NCI-H69 (cell line): ENCODE measurements around the gene VSX2.

Experiments used
- DNase-seq: peaks from one replicate; lab custom pipeline; 2025; lab: John Stamatoyannopoulos, UW

VSX2 gene

DNA sequence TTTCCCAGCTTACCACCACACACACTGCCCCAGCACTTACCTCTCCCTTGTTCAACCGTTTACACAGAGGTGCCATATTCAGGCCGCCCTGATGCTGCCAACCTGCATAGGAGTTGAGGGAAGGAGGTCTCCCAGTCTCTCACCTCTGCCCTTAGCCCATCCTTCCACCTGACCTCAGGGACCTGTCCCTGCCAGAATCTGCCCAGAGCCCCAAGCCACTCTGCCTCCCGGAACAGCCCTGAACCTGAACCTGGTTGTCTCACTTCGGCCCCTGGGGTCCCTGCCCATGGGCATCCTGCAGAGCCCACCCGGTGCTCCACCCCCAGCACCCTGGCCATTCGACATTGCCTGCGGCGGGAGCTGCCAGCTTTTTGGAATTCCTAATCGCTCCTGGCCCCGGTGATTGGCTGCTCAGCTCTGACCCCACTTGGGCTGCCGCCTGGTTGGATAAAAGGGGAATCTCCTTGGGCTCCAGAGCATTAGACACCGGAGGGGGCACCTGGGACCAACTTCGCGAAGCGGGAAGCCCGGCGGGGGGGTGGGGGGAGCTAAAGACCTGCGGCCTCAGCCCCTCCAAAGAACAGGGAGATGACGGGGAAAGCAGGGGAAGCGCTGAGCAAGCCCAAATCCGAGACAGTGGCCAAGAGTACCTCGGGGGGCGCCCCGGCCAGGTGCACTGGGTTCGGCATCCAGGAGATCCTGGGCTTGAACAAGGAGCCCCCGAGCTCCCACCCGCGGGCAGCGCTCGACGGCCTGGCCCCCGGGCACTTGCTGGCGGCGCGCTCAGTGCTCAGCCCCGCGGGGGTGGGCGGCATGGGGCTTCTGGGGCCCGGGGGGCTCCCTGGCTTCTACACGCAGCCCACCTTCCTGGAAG, at the start of gene VSX2:
Gene VSX2, plus strand, starts transcription at position 476 of the 874 bp plus-strand sequence. Its CDS starts 113 bp downstream, at position 589.
- no peak for DNase-seq

DNA sequence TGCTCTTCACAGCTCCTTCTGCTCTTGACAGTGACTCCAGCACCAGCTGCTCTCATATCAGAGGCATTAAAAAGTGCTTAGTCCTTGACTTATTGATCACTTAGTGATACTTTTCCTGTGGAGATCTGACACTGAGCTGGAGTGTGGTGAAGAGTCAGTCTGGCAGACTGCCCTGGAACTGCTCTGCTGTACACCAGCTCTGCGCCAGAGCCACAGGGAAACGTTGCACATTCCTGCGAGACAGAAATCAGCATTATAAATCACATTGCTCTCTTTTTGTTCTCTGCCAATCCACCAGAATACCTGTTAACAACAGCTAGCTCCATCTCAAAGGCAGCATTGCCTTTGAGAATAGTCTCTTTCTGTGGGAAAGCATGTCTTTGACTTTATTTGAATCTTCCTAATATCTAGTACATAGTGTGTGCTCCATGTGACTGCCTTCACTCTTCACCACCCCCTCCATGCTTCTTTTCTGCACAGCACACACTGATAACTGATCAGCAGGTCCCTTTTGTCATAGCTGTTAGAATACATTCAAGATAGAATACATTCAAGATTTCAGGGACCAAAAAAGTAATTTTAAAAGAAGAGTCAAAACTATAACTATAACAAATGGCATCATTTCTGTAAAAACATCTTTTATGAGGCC, 48.2 kb upstream of the VSX2 start:
- DNase-seq: no peak

DNA sequence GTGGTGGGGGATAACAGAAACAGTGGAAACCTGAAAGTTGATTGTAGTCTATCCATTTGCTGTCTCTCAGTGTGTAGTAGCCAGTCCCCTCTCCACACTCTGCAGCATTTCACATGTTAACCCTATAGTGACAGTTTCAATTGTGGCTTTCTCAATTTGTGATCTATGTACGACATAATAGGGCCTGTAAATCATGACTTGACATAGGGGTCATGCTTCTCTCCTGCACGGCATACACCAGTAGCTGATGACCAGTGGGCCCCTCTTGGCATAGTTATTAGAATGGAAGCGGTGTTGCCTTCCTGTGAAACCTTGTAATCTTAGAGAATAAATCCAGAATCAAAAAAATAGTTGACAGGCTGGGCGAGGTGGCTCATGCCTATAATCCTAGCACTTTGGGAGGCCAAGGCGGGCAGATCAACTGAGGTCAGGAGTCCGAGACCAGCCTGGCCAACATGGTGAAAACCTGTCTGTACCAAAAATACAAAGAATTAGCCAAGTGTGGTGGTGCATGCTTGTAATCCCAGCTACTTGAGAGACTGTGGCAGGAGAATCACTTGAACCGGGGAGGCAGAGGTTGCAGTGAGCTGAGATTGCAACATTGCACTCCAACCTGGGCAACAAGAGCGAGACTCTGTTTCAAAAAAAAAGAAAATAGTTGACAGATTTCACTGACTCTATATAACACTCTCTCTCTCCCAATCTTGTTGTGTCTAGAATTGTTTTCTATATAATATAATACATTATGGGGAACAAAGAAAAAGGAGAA, 44.6 kb upstream of the VSX2 start:
- no peak for DNase-seq

- DNase-seq: no peak
Measured at GRCh38 chr14:74195623-74196022, 43.6 kb upstream of the VSX2 start.

DNA sequence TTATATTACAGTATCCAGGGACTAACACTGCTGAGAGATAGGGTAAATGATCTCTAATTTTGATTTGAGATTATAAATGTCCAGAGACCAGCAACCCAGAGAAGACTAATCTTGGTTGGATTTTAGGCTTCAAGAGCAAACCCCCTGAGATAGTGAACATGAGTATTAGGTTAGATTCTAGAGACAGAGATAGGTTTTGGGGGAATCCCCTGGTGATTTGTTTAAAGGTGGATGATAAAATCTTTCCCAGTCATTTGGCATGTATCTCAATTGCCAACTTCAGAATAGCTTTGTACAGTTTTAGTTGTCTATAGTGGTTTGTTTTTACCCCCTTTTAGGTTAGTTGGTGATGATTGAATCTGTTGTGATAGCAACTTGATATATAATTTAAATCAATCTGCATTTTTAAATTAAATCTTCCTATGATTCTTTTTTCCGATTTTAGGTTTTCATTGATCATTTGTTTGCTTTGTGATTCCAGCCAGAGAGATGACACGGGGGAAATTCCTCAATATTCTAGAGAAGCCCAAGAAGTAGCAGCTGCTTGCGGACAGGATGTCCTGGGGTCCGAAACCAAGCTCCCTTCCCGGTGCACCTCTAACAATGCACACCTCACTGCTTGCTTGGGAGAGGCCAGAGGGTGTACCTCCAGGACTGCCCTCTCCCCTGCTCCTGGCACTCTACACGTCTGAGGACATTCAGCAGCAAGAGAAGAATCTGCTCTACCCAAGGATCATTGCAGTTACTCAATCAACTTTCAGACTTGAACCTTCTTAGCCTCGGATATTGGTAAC, 40.6 kb upstream of the VSX2 start:
- no peak for DNase-seq

- no peak for DNase-seq
Measured at GRCh38 chr14:74202113-74202512, 37.1 kb upstream of the VSX2 start.

DNA sequence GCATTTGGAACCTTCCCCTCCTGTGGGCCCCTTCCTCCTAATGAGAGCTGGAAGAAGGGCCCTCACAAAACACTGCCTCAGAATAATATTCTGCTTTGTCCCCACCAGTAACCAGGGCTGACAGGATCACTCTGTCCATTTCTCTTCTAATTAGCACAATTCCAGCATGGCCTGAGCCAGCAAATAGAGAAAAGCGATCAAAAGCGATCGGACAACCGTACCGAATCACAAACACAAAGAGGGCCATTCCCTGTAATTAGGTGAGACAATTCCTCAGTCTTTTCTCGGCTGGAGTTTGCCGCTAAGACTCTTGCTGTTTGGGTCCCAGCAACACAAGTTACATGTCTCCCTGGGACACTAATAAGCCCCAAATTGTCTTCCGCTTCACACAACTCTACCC, 35.6 kb upstream of the VSX2 start:
- DNase-seq: no peak

GRCh38 chr14:74204491-74204890, 34.8 kb upstream of the VSX2 start:
- DNase-seq: no peak

GRCh38 chr14:74205882-74206281, 33.4 kb upstream of the VSX2 start:
- DNase-seq: no peak

GRCh38 chr14:74207943-74208342, 31.3 kb upstream of the VSX2 start:
- peak; percentile 53 for DNase-seq

- DNase-seq: no peak
Measured at GRCh38 chr14:74208642-74209041, 30.6 kb upstream of the VSX2 start.

- no peak for DNase-seq
Measured at GRCh38 chr14:74211945-74212580, 27.2 kb upstream of the VSX2 start.

DNA sequence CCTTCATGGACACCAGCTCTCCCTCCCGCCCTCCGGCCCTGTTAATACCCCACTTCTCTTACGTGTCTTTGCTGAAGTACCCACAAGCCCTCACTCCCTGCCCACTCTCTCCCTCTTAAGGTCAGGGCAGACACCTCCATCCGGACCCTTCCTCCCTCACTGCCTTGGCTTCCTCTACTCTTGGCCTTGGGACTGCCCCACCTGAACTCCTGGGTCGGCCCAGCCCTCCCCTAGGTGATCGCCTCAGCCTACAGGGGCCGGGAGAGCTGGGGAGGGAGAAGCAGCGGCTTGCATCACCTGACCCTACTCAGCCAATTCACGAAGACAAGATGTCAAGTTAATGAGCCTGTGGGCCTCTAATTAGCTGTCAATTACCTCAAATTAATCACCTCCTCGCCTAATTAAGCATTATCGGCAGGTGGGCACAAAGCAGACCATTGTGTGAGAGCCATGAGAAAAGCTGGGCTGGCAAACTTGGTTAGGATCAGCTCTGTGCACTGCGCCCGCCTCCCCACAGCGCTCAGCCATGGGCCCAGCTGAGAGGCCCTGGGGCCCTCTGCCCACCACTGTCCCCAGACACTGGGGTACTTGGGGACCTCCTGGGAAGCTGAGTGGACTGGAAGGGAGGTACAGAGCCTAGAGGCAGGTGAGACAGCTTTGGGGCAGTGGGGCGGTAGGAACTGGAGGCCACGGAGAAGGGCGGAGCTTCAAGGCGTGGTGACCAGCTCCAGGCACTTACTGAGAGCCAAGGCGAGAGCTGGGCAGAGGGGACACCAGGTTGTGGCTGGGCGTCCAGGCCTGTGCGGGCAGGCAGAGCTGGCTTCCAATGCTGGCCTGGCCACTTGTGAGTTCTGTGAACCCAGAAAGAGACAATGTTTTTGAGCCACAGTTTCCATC, 25.1 kb upstream of the VSX2 start:
- DNase-seq: peak; percentile 89

DNA sequence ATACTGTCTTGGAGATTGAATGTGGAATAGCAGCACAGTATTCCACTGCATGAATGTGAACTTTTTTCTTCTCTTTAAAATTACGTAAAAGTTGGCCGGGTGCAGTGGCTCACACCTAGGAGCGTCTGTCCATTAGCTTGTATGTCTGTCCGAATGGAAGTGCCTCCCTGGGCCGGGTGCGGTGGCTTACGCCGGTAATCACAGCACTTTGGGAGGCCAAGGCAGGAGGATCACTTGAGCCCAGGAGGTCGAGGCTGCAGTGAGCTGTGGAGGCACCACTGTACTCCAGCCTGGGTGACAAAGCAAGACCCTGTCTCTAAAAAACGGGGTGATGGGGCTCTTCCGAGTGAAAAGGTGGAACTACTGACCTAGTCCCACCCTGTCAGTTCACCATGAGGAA, 22.6 kb upstream of the VSX2 start:
- no peak for DNase-seq

DNA sequence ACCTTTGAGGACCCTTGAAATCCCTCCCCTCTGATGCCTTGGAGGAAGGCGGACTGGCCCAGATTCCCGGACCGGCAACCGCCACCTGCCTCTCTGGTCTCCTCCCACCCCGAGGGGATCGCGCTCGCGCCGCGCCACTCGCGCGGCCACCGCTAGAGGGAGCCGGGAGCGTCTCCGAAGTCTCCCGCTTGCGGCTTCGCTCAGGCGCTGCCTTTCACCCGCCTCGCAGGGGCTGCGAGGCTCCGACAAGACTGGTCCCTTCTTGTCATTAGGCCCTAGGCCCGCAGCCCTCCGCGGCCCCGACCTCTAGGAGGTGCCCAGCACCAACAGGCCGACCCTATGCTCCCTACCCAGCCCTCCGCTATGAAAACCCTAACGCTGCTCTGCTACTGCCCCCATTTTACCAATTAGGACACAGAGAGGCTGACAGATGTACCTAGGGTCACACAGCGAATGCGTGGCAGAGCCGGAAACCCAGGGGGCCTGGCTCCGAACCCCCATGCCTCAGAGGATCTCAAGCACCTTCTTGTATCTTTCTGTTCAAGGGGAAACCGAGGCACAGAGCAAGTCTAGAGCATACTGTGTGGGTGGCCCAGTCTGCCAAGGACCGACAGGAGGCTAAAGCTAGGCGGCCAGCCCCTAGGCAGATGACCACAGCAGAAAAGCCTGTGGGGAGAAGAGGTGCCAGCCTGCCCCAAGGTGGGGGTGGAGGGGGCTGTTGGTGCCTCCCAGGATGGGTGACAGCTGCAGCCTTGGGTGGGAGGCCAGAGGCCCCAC, 21.4 kb upstream of the VSX2 start:
- DNase-seq: peak; percentile 85

GRCh38 chr14:74218462-74218861, 20.8 kb upstream of the VSX2 start:
- DNase-seq: no peak

GRCh38 chr14:74219277-74220205, 19.7 kb upstream of the VSX2 start:
- no peak for DNase-seq

DNA sequence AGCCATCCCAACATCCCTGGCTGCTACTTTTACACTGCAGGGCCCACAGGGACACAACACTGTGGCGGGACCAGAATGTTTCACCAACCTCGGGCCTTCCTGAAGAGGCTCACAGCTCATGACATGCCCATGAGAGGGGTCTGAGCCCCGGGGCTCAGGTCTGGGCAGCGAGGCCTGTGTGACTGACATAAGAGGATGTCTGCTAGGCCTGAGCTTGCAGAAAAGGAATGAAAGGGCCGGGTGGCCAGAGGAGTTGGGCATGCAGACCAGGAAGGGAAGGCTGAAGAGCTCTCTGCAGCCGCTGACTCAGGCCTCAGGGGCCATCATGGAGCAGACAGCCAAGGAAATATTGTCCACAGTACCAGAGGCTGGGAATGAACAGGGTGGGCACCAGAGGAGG, 18.3 kb upstream of the VSX2 start:
- no peak for DNase-seq
